B cell (primary cell): Measurements from ENCODE around the gene CACNB2.

Experiments used
- EZH2 ChIP-seq: IDR thresholded peaks from 2 replicates; pipeline ENCODE4 v1.6.1; 2012; ENCODE audit warnings: borderline replicate concordance, low read depth, mild to moderate bottlenecking, moderate library complexity, low read length; ENCODE audit not compliant: insufficient read depth, poor library complexity, severe bottlenecking
- TF ChIP-seq, protein P1 (sequence below): fragments of 200-600 bp; IDR thresholded peaks from one replicate; pipeline ENCODE4 v1.8.0; 2022; ENCODE audit warnings: antibody characterized with exemption, mild to moderate bottlenecking

DNA sequence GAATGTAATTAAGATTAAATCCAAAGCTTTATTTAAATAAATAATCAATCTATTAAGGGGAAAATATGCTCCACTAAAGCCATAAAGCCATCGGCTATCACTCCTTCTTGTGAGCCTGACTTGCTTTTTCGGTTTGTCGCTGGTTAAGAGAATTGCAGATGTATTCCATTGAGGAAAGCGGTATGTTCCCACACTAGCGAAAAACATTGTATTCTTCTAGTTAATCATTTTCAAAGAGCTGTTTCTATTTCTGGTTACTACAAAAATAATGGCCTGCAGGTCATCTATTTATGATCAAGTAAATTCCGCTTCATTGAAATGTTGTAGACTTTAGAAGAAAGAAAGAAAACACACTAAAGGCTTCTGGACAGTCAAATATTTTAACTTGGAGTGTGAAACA is 173.4 kb downstream of the CACNB2 start:
- TF ChIP-seq, protein P1, sequence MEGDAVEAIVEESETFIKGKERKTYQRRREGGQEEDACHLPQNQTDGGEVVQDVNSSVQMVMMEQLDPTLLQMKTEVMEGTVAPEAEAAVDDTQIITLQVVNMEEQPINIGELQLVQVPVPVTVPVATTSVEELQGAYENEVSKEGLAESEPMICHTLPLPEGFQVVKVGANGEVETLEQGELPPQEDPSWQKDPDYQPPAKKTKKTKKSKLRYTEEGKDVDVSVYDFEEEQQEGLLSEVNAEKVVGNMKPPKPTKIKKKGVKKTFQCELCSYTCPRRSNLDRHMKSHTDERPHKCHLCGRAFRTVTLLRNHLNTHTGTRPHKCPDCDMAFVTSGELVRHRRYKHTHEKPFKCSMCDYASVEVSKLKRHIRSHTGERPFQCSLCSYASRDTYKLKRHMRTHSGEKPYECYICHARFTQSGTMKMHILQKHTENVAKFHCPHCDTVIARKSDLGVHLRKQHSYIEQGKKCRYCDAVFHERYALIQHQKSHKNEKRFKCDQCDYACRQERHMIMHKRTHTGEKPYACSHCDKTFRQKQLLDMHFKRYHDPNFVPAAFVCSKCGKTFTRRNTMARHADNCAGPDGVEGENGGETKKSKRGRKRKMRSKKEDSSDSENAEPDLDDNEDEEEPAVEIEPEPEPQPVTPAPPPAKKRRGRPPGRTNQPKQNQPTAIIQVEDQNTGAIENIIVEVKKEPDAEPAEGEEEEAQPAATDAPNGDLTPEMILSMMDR: no peak
- no peak for TF ChIP-seq EZH2
